HG02943 (cell line): Measurements from ENCODE around the gene DNAJB6.
"Not testable (repeated sequence)": the region's sequence is repeated elsewhere in the genome, so short reads cannot be mapped to it uniquely, and the experiment has no call there.

Source experiments
- ATAC-seq: cut with Tn5 transposase; IDR thresholded peaks from one replicate; pipeline ENCODE4 v1.9.1; 2021; ENCODE audit warnings: mild to moderate bottlenecking, low read depth, moderate library complexity; ENCODE audit not compliant: unreplicated experiment

DNAJB6 gene

GRCh38 chr7:157437519-157438061, 100.8 kb downstream of the DNAJB6 start:
- no peak for ATAC-seq

- ATAC-seq: no peak
Measured at GRCh38 chr7:157438121-157439025, 101.6 kb downstream of the DNAJB6 start.

DNA sequence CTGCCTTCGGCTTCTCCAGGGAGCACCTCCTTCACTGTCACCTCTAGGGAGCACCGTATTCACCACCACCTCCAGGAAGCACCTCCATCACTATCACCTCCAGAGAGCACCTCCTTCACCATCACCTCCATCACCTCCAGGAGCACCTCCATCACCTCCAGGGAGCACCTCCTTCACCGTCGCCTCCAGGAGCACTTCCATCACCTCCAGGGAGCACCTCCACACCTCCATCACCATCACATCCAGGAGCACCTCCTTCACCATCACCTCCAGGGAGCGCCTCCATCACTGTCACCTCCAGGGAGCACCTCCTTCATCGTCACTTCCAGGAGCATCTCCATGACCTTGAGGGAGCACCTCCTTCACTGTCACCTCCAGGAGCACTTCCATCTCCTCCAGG, 102.3 kb downstream of the DNAJB6 start:
- ATAC-seq: no peak

- ATAC-seq: no peak
Measured at GRCh38 chr7:157439761-157440160, 103.0 kb downstream of the DNAJB6 start.

- ATAC-seq: no peak
Measured at GRCh38 chr7:157440346-157441022, 103.7 kb downstream of the DNAJB6 start.

DNA sequence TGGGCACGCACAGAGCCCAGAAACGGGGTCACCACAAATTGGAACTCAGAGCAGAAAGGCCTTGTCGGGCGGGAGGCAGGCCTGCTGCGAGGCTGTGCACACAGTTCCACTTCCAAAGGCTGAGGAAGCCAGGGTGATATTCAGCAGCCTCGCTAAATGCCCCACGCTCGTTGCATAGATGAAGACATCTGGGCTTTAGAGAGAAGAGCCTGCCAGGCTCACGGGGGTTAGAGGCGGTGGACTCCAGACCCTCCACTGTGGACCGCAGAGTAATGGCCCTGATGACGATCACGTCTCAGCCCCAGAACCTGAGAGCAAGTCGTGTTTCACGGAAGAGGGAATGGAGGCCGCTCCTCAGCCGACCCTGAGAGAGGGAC, 104.2 kb downstream of the DNAJB6 start:
- no peak for ATAC-seq

- ATAC-seq: no peak
Measured at GRCh38 chr7:157442456-157442855, 105.7 kb downstream of the DNAJB6 start.

DNA sequence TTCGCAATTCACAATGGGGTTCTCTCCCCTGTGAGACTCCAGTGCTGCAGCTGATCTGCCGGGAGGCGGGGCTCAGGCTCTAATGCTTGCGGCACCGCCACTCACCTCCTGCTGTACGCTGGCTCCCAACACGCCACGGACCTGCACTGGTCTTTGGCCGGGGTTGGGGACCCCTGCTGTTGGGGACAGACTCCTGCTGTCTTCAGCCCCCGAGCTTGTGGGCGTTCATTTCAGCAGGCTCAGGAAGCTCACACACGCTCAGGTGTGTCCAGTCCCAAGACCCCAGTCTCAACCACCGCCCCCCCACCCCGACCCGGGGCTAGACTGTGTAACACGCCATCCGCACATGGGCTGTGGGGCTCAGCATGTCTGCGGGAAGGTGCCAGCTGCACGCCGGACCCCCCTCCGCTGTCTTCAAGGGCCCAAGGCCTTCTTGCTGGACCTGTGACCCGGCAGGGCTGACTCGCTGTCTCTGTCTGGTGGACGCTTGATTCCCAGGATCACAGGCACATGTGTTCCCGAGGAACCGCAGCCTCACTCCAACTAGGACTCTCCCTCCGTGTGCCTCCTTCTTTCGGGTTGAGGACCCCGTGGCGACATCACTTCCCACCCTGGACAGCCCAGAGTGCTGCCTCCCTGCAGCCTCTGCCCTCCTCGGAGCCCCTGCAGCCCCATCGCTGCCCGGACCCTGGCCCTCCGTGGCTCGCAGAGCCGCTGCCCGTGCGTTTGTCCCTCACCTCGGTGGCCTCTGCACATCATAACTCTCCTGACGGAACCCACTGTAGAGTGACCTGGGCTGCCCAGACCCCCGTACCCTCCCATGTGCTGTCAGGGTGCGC, 106.4 kb downstream of the DNAJB6 start:
- ATAC-seq: no peak

GRCh38 chr7:157444011-157444842, 107.4 kb downstream of the DNAJB6 start:
- ATAC-seq: no peak

DNA sequence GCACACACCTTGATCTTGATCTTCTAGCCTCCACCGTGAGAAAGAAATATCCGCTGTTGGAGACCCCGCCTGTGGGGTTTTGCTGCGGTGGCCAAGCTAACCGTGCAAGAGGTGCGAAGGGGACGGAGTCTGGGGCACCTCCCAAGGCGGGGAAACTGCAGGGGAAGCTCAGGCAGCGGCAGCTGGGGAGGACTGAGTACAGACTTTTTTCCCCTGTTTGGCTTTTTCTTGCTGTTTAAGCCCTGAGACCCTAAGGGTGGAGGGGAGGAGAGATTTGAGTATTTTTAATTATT, 108.0 kb downstream of the DNAJB6 start:
- ATAC-seq: no peak

GRCh38 chr7:157445246-157445955, 108.6 kb downstream of the DNAJB6 start:
- no peak for ATAC-seq

GRCh38 chr7:157445956-157446295, 109.1 kb downstream of the DNAJB6 start:
- ATAC-seq: no peak

DNA sequence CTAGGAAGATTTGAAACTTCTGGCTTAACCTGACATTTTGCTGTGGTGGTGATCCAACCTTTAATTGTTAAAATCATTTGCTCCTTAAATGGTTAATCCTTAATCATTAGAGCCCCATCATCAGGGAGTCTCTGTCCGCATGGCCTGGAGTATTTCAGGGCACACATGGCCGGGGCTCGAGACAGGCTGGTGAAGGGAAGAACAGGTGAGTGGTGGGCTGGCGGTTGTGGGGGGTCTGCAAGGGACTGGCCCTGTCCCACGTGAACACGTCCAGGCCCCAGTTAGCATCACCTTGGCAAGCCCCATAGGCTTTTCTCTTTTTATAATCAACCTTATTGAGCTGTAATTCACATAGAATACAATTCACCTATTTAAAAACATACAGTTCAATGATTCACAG, 109.5 kb downstream of the DNAJB6 start:
- no peak for ATAC-seq

- not testable (repeated sequence) for ATAC-seq
Measured at GRCh38 chr7:157454003-157454402, 117.2 kb downstream of the DNAJB6 start.

- no peak for ATAC-seq
Measured at GRCh38 chr7:157457355-157458253, 120.8 kb downstream of the DNAJB6 start.

DNA sequence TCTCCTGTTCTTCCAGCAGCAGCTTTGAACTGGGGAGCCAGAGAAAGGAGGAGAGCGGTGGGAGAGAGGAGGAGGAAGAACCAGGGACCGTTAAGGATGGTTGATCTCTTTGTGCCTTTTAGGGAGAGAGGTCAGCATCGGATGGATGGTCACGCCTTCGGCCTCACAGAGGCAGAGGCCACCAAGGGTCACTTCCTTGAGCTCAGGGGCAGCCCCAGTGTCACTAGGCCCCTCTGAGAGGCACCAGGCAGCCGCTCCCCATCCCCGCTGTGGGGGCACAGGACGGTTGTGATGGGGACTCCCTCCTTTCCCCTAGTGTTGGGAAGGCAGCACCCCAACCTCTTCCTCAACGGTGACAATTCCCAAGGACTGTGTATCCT, 121.4 kb downstream of the DNAJB6 start:
- no peak for ATAC-seq

DNA sequence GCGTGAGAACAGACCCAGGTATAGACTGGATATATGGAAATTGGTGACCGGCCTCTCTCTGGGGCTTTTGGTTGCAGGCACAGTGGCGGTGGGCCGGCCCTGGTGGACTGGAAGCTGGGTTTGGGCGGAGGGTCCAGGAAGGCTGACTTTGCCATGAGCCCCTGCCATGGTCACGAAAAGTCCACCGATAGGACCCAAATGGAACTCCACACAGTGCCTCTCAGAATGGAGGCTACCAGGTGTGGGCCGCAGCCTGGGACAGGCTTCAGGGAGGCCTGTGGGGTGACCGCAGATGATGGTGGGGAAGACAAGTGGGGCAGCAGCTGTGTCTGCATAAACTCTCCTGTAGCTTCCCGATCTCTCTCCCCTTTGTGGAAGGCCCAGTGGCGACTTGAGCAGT, 123.2 kb downstream of the DNAJB6 start:
- no peak for ATAC-seq

GRCh38 chr7:157460721-157461120, 123.9 kb downstream of the DNAJB6 start:
- no peak for ATAC-seq
